ENCODE results near the gene RAB11FIP3. TPM values are rescaled to one million over a fixed set of nuclear protein-coding genes. Genes with fewer than 3 reads are reported as not detected.

Gene RAB11FIP3
- total and polyA plus RNA-seq, 5 donors from 2014 or later: 1.0 to 34.5 (median 1.5) TPM

- Histone ChIP-seq H3K4me1 (ENCODE audit: control insufficient read depth, insufficient read depth, low read length, poor library complexity, severe bottlenecking) (peaks cover 16% of the 10 kb centered on the region), H3K27me3 (ENCODE audit: control insufficient read depth, insufficient read depth, low read length) (no peaks in the 10 kb centered on the region), H3K36me3 (ENCODE audit: control insufficient read depth, insufficient read depth, low read length) (no peaks in the 10 kb centered on the region), H3K9me3 (ENCODE audit: control insufficient read depth in 2 of 2, low read length in 2 of 2) (no peaks in the 10 kb centered on the region), H3K27ac (ENCODE audit: insufficient read depth, low read length, poor library complexity, severe bottlenecking) (peak within 1 kb of the TSS; percentile 33), H3K4me3 (ENCODE audit: low read depth, low read length) (peak within 1 kb of the TSS; percentile 57)
- H3K36me3 Mint-ChIP-seq: no peaks in the 10 kb centered on the region
- ATAC-seq (ENCODE audit: low read depth in 2 of 2) (no peak), DNase-seq (peak in 1 of 3 donors; percentile 17)
- peaks cover 0 to 6% (median 0%) of the 10 kb centered on the region in 7 donors for H3K9me3 Mint-ChIP-seq
- peak within 1 kb of the TSS; percentile 85 to 97 (median 85) for H3K27ac Mint-ChIP-seq
- H3K4me3 Mint-ChIP-seq: peak within 1 kb of the TSS; percentile 79 to 91 (median 88)
- peaks cover 4 to 32% (median 13%) of the 10 kb centered on the region in 4 donors for H3K4me1 Mint-ChIP-seq
- H3K27me3 Mint-ChIP-seq: peaks cover 14% of the 10 kb centered on the region
Observed at GRCh38 chr16:397135-397661, 28.3 kb upstream of the RAB11FIP3 start, which contains the start of gene NME4. Gene NME4, plus strand, starts transcription at chr16:397199. Its CDS starts 24 bp downstream, at chr16:397223.

GRCh38 chr16:397736-398332 lies 27.6 kb upstream of the RAB11FIP3 start:
- no peaks in the 10 kb centered on the region for H3K9me3 ChIP-seq (ENCODE audit: control insufficient read depth in 2 of 2, low read length in 2 of 2)
- Mint-ChIP-seq H3K9me3 (peaks cover 0 to 6% (median 0%) of the 10 kb centered on the region in 7 donors), H3K27me3 (peaks cover 14% of the 10 kb centered on the region), H3K4me3 (peak overlapping the region; percentile 61 to 82 (median 72)), H3K36me3 (no peaks in the 10 kb centered on the region), H3K27ac (peak overlapping the region; percentile 32 to 79 (median 55)), H3K4me1 (peaks cover 4 to 32% (median 13%) of the 10 kb centered on the region in 4 donors)
- H3K4me3 ChIP-seq (ENCODE audit: low read depth, low read length): no peak overlapping the region
- H3K27ac ChIP-seq (ENCODE audit: insufficient read depth, low read length, poor library complexity, severe bottlenecking): peak overlapping the region; percentile 33
- H3K27me3 ChIP-seq (ENCODE audit: control insufficient read depth, insufficient read depth, low read length): no peaks in the 10 kb centered on the region
- H3K36me3 ChIP-seq (ENCODE audit: control insufficient read depth, insufficient read depth, low read length): no peaks in the 10 kb centered on the region
- peaks cover 16% of the 10 kb centered on the region for H3K4me1 ChIP-seq (ENCODE audit: control insufficient read depth, insufficient read depth, low read length, poor library complexity, severe bottlenecking)
- peak in 1 of 3 donors; percentile 31 for DNase-seq
- ATAC-seq (ENCODE audit: low read depth in 2 of 2): no peak

GRCh38 chr16:398561-399339 lies 26.7 kb upstream of the RAB11FIP3 start:
- no peaks in the 10 kb centered on the region for H3K9me3 ChIP-seq (ENCODE audit: control insufficient read depth in 2 of 2, low read length in 2 of 2)
- no peaks in the 10 kb centered on the region for H3K36me3 ChIP-seq (ENCODE audit: control insufficient read depth, insufficient read depth, low read length)
- Mint-ChIP-seq H3K27me3 (peaks cover 14% of the 10 kb centered on the region), H3K27ac (peak overlapping the region in 2 of 3 donors; percentile 32 to 73), H3K9me3 (peaks cover 0 to 6% (median 0%) of the 10 kb centered on the region in 7 donors), H3K4me3 (peak overlapping the region; percentile 61 to 90 (median 78)), H3K36me3 (no peaks in the 10 kb centered on the region), H3K4me1 (peaks cover 4 to 32% (median 13%) of the 10 kb centered on the region in 4 donors)
- DNase-seq (no peak), ATAC-seq (ENCODE audit: low read depth in 2 of 2) (no peak)
- no peak overlapping the region for H3K27ac ChIP-seq (ENCODE audit: insufficient read depth, low read length, poor library complexity, severe bottlenecking)
- no peaks in the 10 kb centered on the region for H3K27me3 ChIP-seq (ENCODE audit: control insufficient read depth, insufficient read depth, low read length)
- no peak overlapping the region for H3K4me3 ChIP-seq (ENCODE audit: low read depth, low read length)
- H3K4me1 ChIP-seq (ENCODE audit: control insufficient read depth, insufficient read depth, low read length, poor library complexity, severe bottlenecking): peaks cover 16% of the 10 kb centered on the region

- peaks cover 0 to 6% (median 0%) of the 10 kb centered on the region in 7 donors for H3K9me3 Mint-ChIP-seq
- peak overlapping the region in 1 of 3 donors; percentile 73 for H3K27ac Mint-ChIP-seq
- Histone ChIP-seq H3K27ac (ENCODE audit: insufficient read depth, low read length, poor library complexity, severe bottlenecking) (no peak overlapping the region), H3K4me1 (ENCODE audit: control insufficient read depth, insufficient read depth, low read length, poor library complexity, severe bottlenecking) (peaks cover 16% of the 10 kb centered on the region), H3K9me3 (ENCODE audit: control insufficient read depth in 2 of 2, low read length in 2 of 2) (no peaks in the 10 kb centered on the region), H3K36me3 (ENCODE audit: control insufficient read depth, insufficient read depth, low read length) (no peaks in the 10 kb centered on the region), H3K4me3 (ENCODE audit: low read depth, low read length) (no peak overlapping the region), H3K27me3 (ENCODE audit: control insufficient read depth, insufficient read depth, low read length) (no peaks in the 10 kb centered on the region)
- DNase-seq: no peak
- H3K4me1 Mint-ChIP-seq: peaks cover 4 to 32% (median 13%) of the 10 kb centered on the region in 4 donors
- no peaks in the 10 kb centered on the region for H3K36me3 Mint-ChIP-seq
- peak overlapping the region; percentile 61 to 95 (median 86) for H3K4me3 Mint-ChIP-seq
- no peak for ATAC-seq (ENCODE audit: low read depth in 2 of 2)
- peaks cover 14% of the 10 kb centered on the region for H3K27me3 Mint-ChIP-seq
Observed at GRCh38 chr16:399340-400019, 26.0 kb upstream of the RAB11FIP3 start.

GRCh38 chr16:400061-400591 lies 25.3 kb upstream of the RAB11FIP3 start:
- DNase-seq: no peak
- Mint-ChIP-seq H3K27me3 (peaks cover 12% of the 10 kb centered on the region), H3K9me3 (peaks cover 0 to 6% (median 0%) of the 10 kb centered on the region in 7 donors), H3K36me3 (no peaks in the 10 kb centered on the region), H3K27ac (peak overlapping the region in 2 of 3 donors; percentile 82 to 90), H3K4me1 (peaks cover 4 to 32% (median 13%) of the 10 kb centered on the region in 4 donors), H3K4me3 (peak overlapping the region; percentile 90 to 95 (median 92))
- ATAC-seq (ENCODE audit: low read depth in 2 of 2): no peak
- H3K36me3 ChIP-seq (ENCODE audit: control insufficient read depth, insufficient read depth, low read length): no peaks in the 10 kb centered on the region
- H3K27me3 ChIP-seq (ENCODE audit: control insufficient read depth, insufficient read depth, low read length): no peaks in the 10 kb centered on the region
- no peak overlapping the region for H3K27ac ChIP-seq (ENCODE audit: insufficient read depth, low read length, poor library complexity, severe bottlenecking)
- H3K4me3 ChIP-seq (ENCODE audit: low read depth, low read length): peak overlapping the region; percentile 10
- H3K4me1 ChIP-seq (ENCODE audit: control insufficient read depth, insufficient read depth, low read length, poor library complexity, severe bottlenecking): peaks cover 16% of the 10 kb centered on the region
- no peaks in the 10 kb centered on the region for H3K9me3 ChIP-seq (ENCODE audit: control insufficient read depth in 2 of 2, low read length in 2 of 2)

GRCh38 chr16:401468-402348 lies 23.7 kb upstream of the RAB11FIP3 start, which contains the start of gene DECR2:
Gene DECR2, plus strand, starts transcription at chr16:401885. Its CDS starts 79 bp downstream, at chr16:401964.
- peak within 1 kb of the TSS; percentile 90 to 95 (median 92) for H3K4me3 Mint-ChIP-seq
- H3K27me3 Mint-ChIP-seq: no peaks in the 10 kb centered on the region
- Histone ChIP-seq H3K4me3 (ENCODE audit: low read depth, low read length) (peak within 1 kb of the TSS; percentile 19), H3K36me3 (ENCODE audit: control insufficient read depth, insufficient read depth, low read length) (no peaks in the 10 kb centered on the region), H3K27me3 (ENCODE audit: control insufficient read depth, insufficient read depth, low read length) (no peaks in the 10 kb centered on the region), H3K27ac (ENCODE audit: insufficient read depth, low read length, poor library complexity, severe bottlenecking) (peak within 1 kb of the TSS; percentile 79), H3K4me1 (ENCODE audit: control insufficient read depth, insufficient read depth, low read length, poor library complexity, severe bottlenecking) (peaks cover 13% of the 10 kb centered on the region), H3K9me3 (ENCODE audit: control insufficient read depth in 2 of 2, low read length in 2 of 2) (no peaks in the 10 kb centered on the region)
- H3K9me3 Mint-ChIP-seq: peaks cover 0 to under 1% (median 0%) of the 10 kb centered on the region in 7 donors
- H3K4me1 Mint-ChIP-seq: peaks cover under 1 to 24% (median 5%) of the 10 kb centered on the region in 4 donors
- peak; percentile 92 to 97 (median 94) for DNase-seq
- no peaks in the 10 kb centered on the region for H3K36me3 Mint-ChIP-seq
- peak; percentile 82 to 85 for ATAC-seq (ENCODE audit: low read depth in 2 of 2)
- H3K27ac Mint-ChIP-seq: peak within 1 kb of the TSS; percentile 82 to 90 (median 82)

Measured in CD4-positive, CD25-positive, alpha-beta regulatory T cell (primary cell).